Measurements from ENCODE around the gene BABAM2. TPM values are rescaled to one million over a fixed set of nuclear protein-coding genes. Genes with fewer than 3 reads are reported as not detected.

The BABAM2 gene
- polyA plus RNA-seq, 3 donors, result 33.2 to 52.8 (median 49.3) TPM

- Histone ChIP-seq H2AFZ (ENCODE audit: insufficient read depth, low read depth, low read length, poor library complexity, severe bottlenecking) (no peak overlapping the region), H3K9me3 (replicated peaks in 1 of 2; ENCODE audit: control insufficient read depth in 1 of 2, insufficient read depth in 1 of 2, low read length in 2 of 2) (no peaks in the 10 kb centered on the region), H3K4me2 (replicated peaks; ENCODE audit: extremely low read depth, low read length, poor library complexity, severe bottlenecking) (no peak overlapping the region), H3K4me3 (replicated peaks in 1 of 3; ENCODE audit: low read depth in 2 of 3, low read length in 3 of 3) (no peak overlapping the region), H4K20me1 (ENCODE audit: insufficient read depth, low read length) (no peaks in the 10 kb centered on the region), H3K36me3 (replicated peaks in 1 of 2; ENCODE audit: control insufficient read depth in 1 of 2, insufficient read depth in 2 of 2, low read length in 2 of 2) (peaks cover 0 to 20% of the 10 kb centered on the region in 2 donors), H3K27ac (ENCODE audit: low read depth in 1 of 2, low read length in 2 of 2) (no peak overlapping the region), H3K27me3 (ENCODE audit: control insufficient read depth in 2 of 2, insufficient read depth in 2 of 2, low read length in 2 of 2) (no peaks in the 10 kb centered on the region), H3K79me2 (ENCODE audit: insufficient read depth, low read length) (no peaks in the 10 kb centered on the region), H3K4me1 (ENCODE audit: control insufficient read depth in 1 of 2, insufficient read depth in 2 of 2, low read length in 2 of 2) (no peaks in the 10 kb centered on the region), H3K9ac (ENCODE audit: insufficient read depth, low read length, poor library complexity, severe bottlenecking) (no peak overlapping the region)
- Mint-ChIP-seq H3K27me3 (ENCODE audit: low read depth in 3 of 3) (peaks cover 0 to 2% (median 0%) of the 10 kb centered on the region in 3 donors), H3K4me1 (peaks cover 16% of the 10 kb centered on the region), H3K9me3 (peaks cover 3 to 10% (median 4%) of the 10 kb centered on the region in 7 donors), H3K36me3 (peaks cover 35 to 40% of the 10 kb centered on the region in 2 donors), H3K27ac (no peak overlapping the region), H3K4me3 (no peak overlapping the region)
- no peak for TF ChIP-seq CTCF (IDR thresholded peaks at IDR 0.05)
- WGBS (ENCODE audit: insufficient coverage), result 100% methylated on average over 4 of the region's 7 CpGs
- no peak for DNase-seq
- intact Hi-C loops (cut with micrococcal nuclease), result no loop called here
These were observed 137.5 kb downstream of the BABAM2 start for GRCh38 chr2:28028025-28028424.

- Mint-ChIP-seq H3K27me3 (ENCODE audit: low read depth in 3 of 3) (peaks cover 0 to 2% (median 0%) of the 10 kb centered on the region in 3 donors), H3K9me3 (peaks cover 3 to 10% (median 4%) of the 10 kb centered on the region in 7 donors), H3K36me3 (peaks cover 22 to 30% of the 10 kb centered on the region in 2 donors), H3K4me3 (no peak overlapping the region), H3K4me1 (peaks cover 15% of the 10 kb centered on the region), H3K27ac (peak overlapping the region in 1 of 7 donors; percentile 36)
- H3K4me2 ChIP-seq (replicated peaks; ENCODE audit: extremely low read depth, low read length, poor library complexity, severe bottlenecking), result no peak overlapping the region
- no peak overlapping the region for H2AFZ ChIP-seq (ENCODE audit: insufficient read depth, low read depth, low read length, poor library complexity, severe bottlenecking)
- H3K27me3 ChIP-seq (ENCODE audit: control insufficient read depth in 2 of 2, insufficient read depth in 2 of 2, low read length in 2 of 2), result no peaks in the 10 kb centered on the region
- no peak overlapping the region for H3K9ac ChIP-seq (ENCODE audit: insufficient read depth, low read length, poor library complexity, severe bottlenecking)
- H3K9me3 ChIP-seq (replicated peaks in 1 of 2; ENCODE audit: control insufficient read depth in 1 of 2, insufficient read depth in 1 of 2, low read length in 2 of 2), result no peaks in the 10 kb centered on the region
- no peaks in the 10 kb centered on the region for H3K79me2 ChIP-seq (ENCODE audit: insufficient read depth, low read length)
- TF ChIP-seq CTCF (IDR thresholded peaks at IDR 0.05), result no peak
- no peak overlapping the region for H3K27ac ChIP-seq (ENCODE audit: low read depth in 1 of 2, low read length in 2 of 2)
- H3K36me3 ChIP-seq (replicated peaks in 1 of 2; ENCODE audit: control insufficient read depth in 1 of 2, insufficient read depth in 2 of 2, low read length in 2 of 2), result peaks cover 0 to 15% of the 10 kb centered on the region in 2 donors
- no peaks in the 10 kb centered on the region for H4K20me1 ChIP-seq (ENCODE audit: insufficient read depth, low read length)
- H3K4me1 ChIP-seq (ENCODE audit: control insufficient read depth in 1 of 2, insufficient read depth in 2 of 2, low read length in 2 of 2), result no peaks in the 10 kb centered on the region
- WGBS (ENCODE audit: insufficient coverage), result 100% methylated on average over 1 of the region's 2 CpGs
- no peak overlapping the region for H3K4me3 ChIP-seq (replicated peaks in 1 of 3; ENCODE audit: low read depth in 2 of 3, low read length in 3 of 3)
- DNase-seq, result no peak
- intact Hi-C loops (cut with micrococcal nuclease), result no loop called here
These were observed 140.1 kb downstream of the BABAM2 start for GRCh38 chr2:28030600-28030999.
